HepG2 (cell line): ENCODE results near the gene COBL. TPM values are rescaled to one million over a fixed set of nuclear protein-coding genes. Genes with fewer than 3 reads are reported as not detected.

ENCODE experiments used
- ATAC-seq: fragments of 200-7000 bp; cut with Tn5 transposase; 3 replicates; pipeline ENCODE4 v1.9.1; 2020; ENCODE audit warnings: mild to moderate bottlenecking, moderate library complexity
- BruUV-seq: library from RNA; stranded (reverse); fragments of 400-500 nt; replicated peaks from 2 replicates; lab custom pipeline; 2021; lab: Mats Ljungman, UMichigan
- CTCF ChIA-PET: fragments of 300-600 bp; formaldehyde crosslinking; extraction: SDS; loops from one replicate; lab custom pipeline; 2021; ENCODE audit warnings: low total read pairs, inconsistent platforms, low intra/inter-chr PET ratio; lab: Yijun Ruan, JAX
- POLR2A ChIA-PET: fragments of 350-600 bp; sonication (Branson Sonifier 250); formaldehyde crosslinking; loops from one replicate; lab custom pipeline; 2020; ENCODE audit warnings: antibody characterized with exemption, inconsistent platforms; lab: Yijun Ruan, JAX
- DNase-seq: peaks from one replicate; pipeline ENCODE4 v3.0.0-alpha.2; 2015; ENCODE audit warnings: low spot score
- FAIRE-seq: peaks from 3 replicates; lab custom pipeline; 2011; peaks lifted over from hg19 to GRCh38; lab: Jason Lieb, UNC
- H2AFZ ChIP-seq: one replicate; pipeline ENCODE4 v1.6.1; 2011; ENCODE audit warnings: low read length, inconsistent platforms
- H3K27ac ChIP-seq: fragments of 300-600 bp; 3 replicates; pipeline ENCODE4 v1.8.0; 2011; ENCODE audit warnings: mixed run types, mild to moderate bottlenecking, mixed read lengths, low read length, inconsistent platforms; ENCODE audit not compliant: insufficient read depth; ENCODE audit errors: extremely low read length
- H3K27me3 ChIP-seq, 2 experiments: fragments of 200-600 bp in 1 of 2; 2 replicates in 1 of 2; 3 replicates in 1 of 2; pipeline versions ENCODE4 v1.6.0 to v1.8.0; 2011; ENCODE audit warnings: low read length in 2 of 2, mild to moderate bottlenecking in 2 of 2, moderate library complexity in 2 of 2, inconsistent platforms in 1 of 2; ENCODE audit not compliant: insufficient read depth in 2 of 2, control insufficient read depth in 1 of 2
- H3K36me3 ChIP-seq, 2 experiments: fragments of 200-600 bp in 1 of 2; replicated peaks in 1 of 2; 2 replicates in 1 of 2; 3 replicates in 1 of 2; pipeline versions ENCODE4 v1.5.1 to v1.8.0; 2011; ENCODE audit warnings: low read length in 2 of 2, inconsistent platforms in 1 of 2; ENCODE audit not compliant: insufficient read depth in 2 of 2, control insufficient read depth in 1 of 2
- H3K4me1 ChIP-seq: 2 replicates; pipeline ENCODE4 v1.5.1; 2012; ENCODE audit warnings: low read length, inconsistent platforms; ENCODE audit not compliant: insufficient read depth
- H3K4me2 ChIP-seq: 2 replicates; pipeline ENCODE4 v1.6.0; 2011; ENCODE audit warnings: low read depth, low read length, inconsistent platforms
- H3K4me3 ChIP-seq, 3 experiments: fragments of 200-600 bp in 1 of 3; sonication (generic), shearing (Covaris generic) in 1 of 3; replicated peaks in 1 of 3; 2 replicates each; pipeline ENCODE4 v1.5.1; 2011 to 2016; ENCODE audit warnings: low read length in 3 of 3, inconsistent platforms in 2 of 3, low read depth in 2 of 3, mild to moderate bottlenecking in 2 of 3, control low read depth in 1 of 3, mixed read lengths in 1 of 3; ENCODE audit not compliant: insufficient read depth in 1 of 3
- H3K79me2 ChIP-seq: one replicate; pipeline ENCODE4 v1.6.1; 2011; ENCODE audit warnings: low read length, inconsistent platforms; ENCODE audit not compliant: insufficient read depth
- H3K9ac ChIP-seq: 2 replicates; pipeline ENCODE4 v1.6.0; 2011; ENCODE audit warnings: mild to moderate bottlenecking, low read depth, low read length, inconsistent platforms; ENCODE audit not compliant: insufficient read depth
- H3K9me3 ChIP-seq: 2 replicates; pipeline ENCODE4 v1.5.1; 2012; ENCODE audit warnings: mild to moderate bottlenecking, low read length
- H4K20me1 ChIP-seq: 2 replicates; pipeline ENCODE4 v1.6.0; 2011; ENCODE audit warnings: inconsistent platforms, mild to moderate bottlenecking, low read length, moderate library complexity; ENCODE audit not compliant: insufficient read depth
- HOXA7 ChIP-seq: sonication (generic); formaldehyde crosslinking; IDR thresholded peaks from 2 replicates; pipeline ENCODE4 v1.8.1; 2022; ENCODE audit warnings: mild to moderate bottlenecking, missing genetic modification reagents, moderate library complexity
- POLR2G ChIP-seq: fragments of 200-400 bp; formaldehyde crosslinking; IDR thresholded peaks from 2 replicates; pipeline ENCODE4 v1.6.1; 2018; ENCODE audit warnings: mild to moderate bottlenecking, low read depth, low read length, moderate library complexity
- ZNF570 ChIP-seq: sonication (generic); formaldehyde crosslinking; IDR thresholded peaks from 2 replicates; pipeline ENCODE4 v1.4.0; 2020; ENCODE audit warnings: mild to moderate bottlenecking, missing genetic modification reagents, borderline replicate concordance
- ZNF709 ChIP-seq: sonication (generic); formaldehyde crosslinking; IDR thresholded peaks from 2 replicates; pipeline ENCODE4 v1.5.0; 2020; ENCODE audit warnings: mild to moderate bottlenecking, missing genetic modification reagents
- WGBS: methylation state at CpG from one replicate; pipeline ENCODE4 v1.1.6; 2017; ENCODE audit warnings: low lambda C conversion rate; 5-methylcytosine and 5-hydroxymethylcytosine counted together
- in situ Hi-C: cut with HindIII; loops from 2 replicates; pipeline ENCODE4 v1.10.0; 2017; ENCODE audit warnings: low pct_unique_long_range_greater_than_20kb; ENCODE audit not compliant: extremely low pct_ligation_motif_present
- intact Hi-C: fragments of 100-400 bp; cut with micrococcal nuclease; formaldehyde crosslinking; loops from one replicate; pipeline ENCODE4 v1.10.0; 2022; ENCODE audit not compliant: unreplicated experiment
- polyA plus RNA-seq, 8 experiments: library from polyadenylated mRNA; depleted of rRNA in 3 of 8; stranded (reverse) in 7 of 8; unstranded in 1 of 8; fragments of >200 nt; fragmentation: Illumina TruSeq in 4 of 8; extraction: Trizol in 4 of 8; gene quantifications; 2 replicates each; pipeline versions ENCODE4 v1.2.1 to v1.2.3, GENCODE V29; 2011 to 2016; ENCODE audit warnings: low read depth in 4 of 8, missing spikeins in 1 of 8, mixed read lengths in 1 of 8; ENCODE audit not compliant: insufficient read depth in 1 of 8
- total RNA-seq, 5 experiments: library from RNA; depleted of rRNA; stranded (reverse); fragments of >200 nt; fragmentation: Illumina TruSeq; extraction: Trizol; gene quantifications; 2 replicates each; pipeline ENCODE4 v1.2.3, GENCODE V29; 2016; ENCODE audit warnings: low read depth in 1 of 5
- TF ChIP-seq, protein P1 (sequence below): sonication (generic); formaldehyde crosslinking; IDR thresholded peaks from 2 replicates; pipeline ENCODE4 v1.8.1; 2023; ENCODE audit warnings: missing genetic modification reagents, mild to moderate bottlenecking, borderline replicate concordance
- TF ChIP-seq, protein P2 (sequence below): sonication (generic); formaldehyde crosslinking; IDR thresholded peaks from 2 replicates; pipeline ENCODE4 v1.4.0; 2020; ENCODE audit warnings: missing genetic modification reagents
- TF ChIP-seq, protein P3 (sequence below): sonication (generic); formaldehyde crosslinking; IDR thresholded peaks from 2 replicates; pipeline ENCODE4 v1.9.0; 2022; ENCODE audit warnings: missing genetic modification reagents, mild to moderate bottlenecking, borderline replicate concordance
- TF ChIP-seq, protein P4 (sequence below): sonication (generic); formaldehyde crosslinking; IDR thresholded peaks from 2 replicates; pipeline ENCODE4 v1.4.0; 2020; ENCODE audit warnings: mild to moderate bottlenecking, missing genetic modification reagents
- TF ChIP-seq, protein P5 (sequence below): sonication (generic); formaldehyde crosslinking; IDR thresholded peaks from 2 replicates; pipeline ENCODE4 v1.4.0; 2020; ENCODE audit warnings: low read depth, missing genetic modification reagents

COBL gene
- total and polyA plus RNA-seq, 2 of the 13 experiments (the other 11 are each of a cell fraction or from before 2014, with no cell fraction given) = 3.8 to 4.9 TPM

DNA sequence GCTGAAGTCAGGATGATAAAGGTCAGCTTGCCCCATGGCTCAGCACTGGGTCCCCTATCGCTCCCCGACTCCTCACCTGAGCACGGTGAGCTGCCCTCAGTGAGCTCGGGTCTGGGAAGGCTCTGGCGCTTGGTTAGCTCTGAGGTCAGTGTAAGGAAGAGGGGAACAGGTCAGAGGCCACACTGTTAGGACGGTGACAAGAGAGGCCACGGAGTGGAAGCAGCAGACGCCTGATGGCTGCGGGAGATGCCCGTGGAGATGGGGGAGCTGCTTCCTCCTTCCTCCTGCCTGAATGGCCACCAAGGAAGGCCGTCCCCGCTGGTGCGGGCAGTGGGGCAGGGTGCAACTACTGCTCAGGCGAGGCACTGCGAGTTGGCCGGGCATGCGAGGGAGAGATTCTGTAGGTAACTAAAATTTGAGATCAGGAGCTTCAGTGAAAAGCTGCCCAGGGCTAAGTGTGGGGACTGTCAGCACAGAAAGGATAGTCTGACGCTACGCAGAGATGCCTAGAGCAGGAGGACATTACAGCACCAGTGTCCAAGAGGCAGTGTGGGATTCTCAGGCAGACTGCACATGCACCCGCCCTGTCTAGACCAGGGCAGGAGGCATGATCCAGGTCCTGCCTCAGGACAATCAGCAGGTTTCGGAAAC lies 302.6 kb downstream of the COBL start:
- intact Hi-C loops (no loop called here), in situ Hi-C loops (no loop called here)
- Histone ChIP-seq H2AFZ (no peak overlapping the region), H4K20me1 (no peaks in the 10 kb centered on the region), H3K27me3 (peaks cover 2 to 27% of the 10 kb centered on the region in 2 experiments; a peak in 2 of 5 replicates), H3K36me3 (no peaks in the 10 kb centered on the region), H3K4me1 (peaks cover 24% of the 10 kb centered on the region), H3K27ac (no peak overlapping the region), H3K79me2 (no peaks in the 10 kb centered on the region), H3K4me2 (no peak overlapping the region), H3K9ac (no peak overlapping the region), H3K4me3 (no peak overlapping the region), H3K9me3 (no peaks in the 10 kb centered on the region)
- no peak for TF ChIP-seq ZNF570 (CRISPR knock-in tag)
- TF ChIP-seq POLR2G = 0 out of 2 replicates have a peak, but pooled peaks have one; percentile 24
- BruUV-seq = no TSS peak
- POLR2A ChIA-PET = no interaction called here
- CTCF ChIA-PET = no interaction called here
- DNase-seq (no peak), ATAC-seq (peak; percentile 18; the same call in 2 of the 3 replicates), FAIRE-seq (no peak)
- WGBS = 58% methylated on average over 18 of the region's 21 CpGs

DNA sequence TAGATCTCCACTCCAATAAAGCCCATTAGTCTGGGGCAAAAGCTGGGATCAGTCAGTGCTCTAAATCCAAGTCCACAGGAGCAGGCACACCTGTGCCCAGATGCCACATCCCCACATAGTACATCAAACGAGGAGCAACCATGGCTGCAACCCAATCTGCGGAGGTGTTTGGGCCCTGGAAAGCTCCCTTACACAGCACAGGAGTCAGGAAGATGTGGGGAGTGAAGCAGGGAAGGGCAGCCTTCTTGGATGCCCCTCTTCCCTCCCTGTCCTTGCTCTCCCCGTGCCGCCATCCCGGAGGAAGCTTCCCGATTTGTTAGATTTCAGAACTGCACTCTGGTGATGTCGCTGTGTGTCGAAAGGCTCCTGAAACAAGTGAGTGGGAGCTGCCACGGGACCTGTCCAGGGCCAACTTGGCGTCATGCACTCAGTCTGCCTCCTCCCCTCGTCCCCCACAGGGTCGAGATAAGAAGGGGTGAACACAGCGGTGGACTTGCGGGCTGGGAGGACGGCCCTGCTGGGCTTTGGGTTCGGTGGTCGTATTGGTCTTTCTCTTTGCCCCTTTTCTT lies 303.3 kb downstream of the COBL start:
- Histone ChIP-seq H3K9me3 (no peaks in the 10 kb centered on the region), H3K4me1 (peaks cover 26% of the 10 kb centered on the region), H2AFZ (no peak overlapping the region), H3K79me2 (no peaks in the 10 kb centered on the region), H4K20me1 (no peaks in the 10 kb centered on the region), H3K27ac (no peak overlapping the region), H3K4me3 (no peak overlapping the region), H3K4me2 (no peak overlapping the region), H3K36me3 (no peaks in the 10 kb centered on the region), H3K27me3 (peaks cover 2 to 27% of the 10 kb centered on the region in 2 experiments; a peak in 2 of 5 replicates), H3K9ac (no peak overlapping the region)
- DNase-seq (no peak), FAIRE-seq (no peak), ATAC-seq (no peak; the same call in 2 of the 3 replicates)
- WGBS = 17% methylated on average over 5 of the region's 17 CpGs
- in situ Hi-C loops = no loop called here
- POLR2A ChIA-PET = no interaction called here
- no TSS peak for BruUV-seq
- intact Hi-C loops = no loop called here
- CTCF ChIA-PET = no interaction called here
- TF ChIP-seq, protein P1, sequence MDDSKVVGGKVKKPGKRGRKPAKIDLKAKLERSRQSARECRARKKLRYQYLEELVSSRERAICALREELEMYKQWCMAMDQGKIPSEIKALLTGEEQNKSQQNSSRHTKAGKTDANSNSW (CRISPR knock-in tag) = no peak
- TF ChIP-seq HOXA7 (CRISPR knock-in tag) (no peak), ZNF709 (CRISPR knock-in tag) (no peak)
- TF ChIP-seq, protein P2, sequence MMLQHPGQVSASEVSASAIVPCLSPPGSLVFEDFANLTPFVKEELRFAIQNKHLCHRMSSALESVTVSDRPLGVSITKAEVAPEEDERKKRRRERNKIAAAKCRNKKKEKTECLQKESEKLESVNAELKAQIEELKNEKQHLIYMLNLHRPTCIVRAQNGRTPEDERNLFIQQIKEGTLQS (CRISPR knock-in tag) = no peak
- TF ChIP-seq, protein P3, sequence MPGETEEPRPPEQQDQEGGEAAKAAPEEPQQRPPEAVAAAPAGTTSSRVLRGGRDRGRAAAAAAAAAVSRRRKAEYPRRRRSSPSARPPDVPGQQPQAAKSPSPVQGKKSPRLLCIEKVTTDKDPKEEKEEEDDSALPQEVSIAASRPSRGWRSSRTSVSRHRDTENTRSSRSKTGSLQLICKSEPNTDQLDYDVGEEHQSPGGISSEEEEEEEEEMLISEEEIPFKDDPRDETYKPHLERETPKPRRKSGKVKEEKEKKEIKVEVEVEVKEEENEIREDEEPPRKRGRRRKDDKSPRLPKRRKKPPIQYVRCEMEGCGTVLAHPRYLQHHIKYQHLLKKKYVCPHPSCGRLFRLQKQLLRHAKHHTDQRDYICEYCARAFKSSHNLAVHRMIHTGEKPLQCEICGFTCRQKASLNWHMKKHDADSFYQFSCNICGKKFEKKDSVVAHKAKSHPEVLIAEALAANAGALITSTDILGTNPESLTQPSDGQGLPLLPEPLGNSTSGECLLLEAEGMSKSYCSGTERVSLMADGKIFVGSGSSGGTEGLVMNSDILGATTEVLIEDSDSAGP (CRISPR knock-in tag) = no peak
- TF ChIP-seq, protein P4, sequence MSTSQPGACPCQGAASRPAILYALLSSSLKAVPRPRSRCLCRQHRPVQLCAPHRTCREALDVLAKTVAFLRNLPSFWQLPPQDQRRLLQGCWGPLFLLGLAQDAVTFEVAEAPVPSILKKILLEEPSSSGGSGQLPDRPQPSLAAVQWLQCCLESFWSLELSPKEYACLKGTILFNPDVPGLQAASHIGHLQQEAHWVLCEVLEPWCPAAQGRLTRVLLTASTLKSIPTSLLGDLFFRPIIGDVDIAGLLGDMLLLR (CRISPR knock-in tag) = no peak
- TF ChIP-seq, protein P5, sequence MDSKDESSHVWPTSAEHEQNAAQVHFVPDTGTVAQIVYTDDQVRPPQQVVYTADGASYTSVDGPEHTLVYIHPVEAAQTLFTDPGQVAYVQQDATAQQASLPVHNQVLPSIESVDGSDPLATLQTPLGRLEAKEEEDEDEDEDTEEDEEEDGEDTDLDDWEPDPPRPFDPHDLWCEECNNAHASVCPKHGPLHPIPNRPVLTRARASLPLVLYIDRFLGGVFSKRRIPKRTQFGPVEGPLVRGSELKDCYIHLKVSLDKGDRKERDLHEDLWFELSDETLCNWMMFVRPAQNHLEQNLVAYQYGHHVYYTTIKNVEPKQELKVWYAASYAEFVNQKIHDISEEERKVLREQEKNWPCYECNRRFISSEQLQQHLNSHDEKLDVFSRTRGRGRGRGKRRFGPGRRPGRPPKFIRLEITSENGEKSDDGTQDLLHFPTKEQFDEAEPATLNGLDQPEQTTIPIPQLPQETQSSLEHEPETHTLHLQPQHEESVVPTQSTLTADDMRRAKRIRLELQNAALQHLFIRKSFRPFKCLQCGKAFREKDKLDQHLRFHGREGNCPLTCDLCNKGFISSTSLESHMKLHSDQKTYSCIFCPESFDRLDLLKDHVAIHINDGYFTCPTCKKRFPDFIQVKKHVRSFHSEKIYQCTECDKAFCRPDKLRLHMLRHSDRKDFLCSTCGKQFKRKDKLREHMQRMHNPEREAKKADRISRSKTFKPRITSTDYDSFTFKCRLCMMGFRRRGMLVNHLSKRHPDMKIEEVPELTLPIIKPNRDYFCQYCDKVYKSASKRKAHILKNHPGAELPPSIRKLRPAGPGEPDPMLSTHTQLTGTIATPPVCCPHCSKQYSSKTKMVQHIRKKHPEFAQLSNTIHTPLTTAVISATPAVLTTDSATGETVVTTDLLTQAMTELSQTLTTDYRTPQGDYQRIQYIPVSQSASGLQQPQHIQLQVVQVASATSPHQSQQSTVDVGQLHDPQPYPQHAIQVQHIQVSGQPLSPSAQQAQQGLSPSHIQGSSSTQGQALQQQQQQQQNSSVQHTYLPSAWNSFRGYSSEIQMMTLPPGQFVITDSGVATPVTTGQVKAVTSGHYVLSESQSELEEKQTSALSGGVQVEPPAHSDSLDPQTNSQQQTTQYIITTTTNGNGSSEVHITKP (CRISPR knock-in tag) = no peak
